Dedifferentiated amniotic fluid mesenchymal stem cell (primary cell): ENCODE measurements around the gene CEACAM1.
A peak's percentile ranks its signal among the peaks of the same experiment; 100 is the strongest.
"Not testable (repeated sequence)": the region's sequence is repeated elsewhere in the genome, so short reads cannot be mapped to it uniquely, and the experiment has no call there.

Experiments
- DNase-seq: peaks from one replicate; pipeline ENCODE4 v3.0.0-alpha.2; 2016; ENCODE audit errors: extremely low spot score

CEACAM1 gene

DNA sequence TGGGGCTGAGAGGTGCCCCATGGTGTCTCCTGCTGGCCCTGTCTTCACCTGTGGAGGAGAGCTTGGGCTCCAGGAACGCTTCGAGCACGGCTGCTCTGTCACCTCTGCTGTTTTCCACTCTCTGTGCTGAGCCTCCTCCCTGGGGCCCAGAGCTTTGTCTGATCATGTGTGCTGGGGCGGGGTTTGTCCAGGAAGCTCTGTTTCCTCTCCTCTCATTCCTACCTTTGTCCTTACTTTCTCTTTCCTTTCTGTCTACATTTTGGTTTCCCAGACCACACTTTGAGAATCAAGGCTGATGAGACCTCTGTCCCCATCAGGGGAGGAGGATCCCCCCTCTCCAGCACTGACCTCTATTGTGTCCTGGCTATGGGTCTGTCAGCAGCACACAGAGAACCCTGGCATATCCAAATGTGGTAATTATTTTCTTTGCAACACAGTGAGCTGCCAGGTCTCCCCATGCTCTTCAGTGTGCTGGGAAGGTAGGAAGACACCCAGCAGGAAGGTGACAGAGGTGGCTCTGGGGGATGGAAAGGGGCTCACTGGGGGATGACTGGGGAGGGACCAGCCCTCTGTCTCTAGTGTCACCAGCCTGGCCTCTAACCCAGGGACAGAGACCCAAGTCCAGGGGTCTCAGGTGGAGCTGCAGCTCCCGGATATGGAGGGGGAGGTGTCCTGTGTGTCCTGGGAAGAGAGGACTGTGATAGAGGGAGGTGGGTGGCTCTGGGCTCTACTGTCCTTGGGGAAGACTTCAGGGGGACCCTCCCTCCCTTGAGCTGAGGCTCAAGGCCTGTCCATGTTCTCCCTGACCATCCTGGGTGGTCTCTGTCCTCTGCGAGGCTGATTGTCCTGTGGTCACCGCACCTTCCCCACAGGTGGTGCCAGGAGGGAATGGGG is at the start of gene CEACAM1:
Gene CEACAM1, minus strand, starts transcription at position 128 of the 894 bp plus-strand sequence. Its CDS starts 107 bp downstream, at position 21.
- DNase-seq: no peak

DNA sequence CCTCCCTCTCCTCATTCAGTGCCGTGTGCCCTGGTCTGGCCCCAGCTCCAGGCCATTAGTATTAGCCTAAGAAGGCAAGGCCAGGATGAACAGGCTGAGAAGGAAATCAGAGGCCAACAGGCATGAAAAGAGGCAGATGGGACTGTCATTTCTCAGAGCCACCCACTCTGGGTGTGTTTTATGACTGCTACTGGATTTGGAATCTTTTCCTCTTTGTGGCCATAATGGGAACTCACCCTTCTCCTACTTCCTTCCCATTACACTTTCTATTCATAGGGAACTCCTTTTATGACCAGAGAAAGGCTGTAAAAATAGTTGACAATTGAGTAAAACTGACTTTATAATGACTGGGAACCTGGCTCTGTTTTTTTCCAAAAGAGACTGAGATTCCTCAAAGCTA is 48.7 kb upstream of the CEACAM1 start:
- no peak for DNase-seq

DNA sequence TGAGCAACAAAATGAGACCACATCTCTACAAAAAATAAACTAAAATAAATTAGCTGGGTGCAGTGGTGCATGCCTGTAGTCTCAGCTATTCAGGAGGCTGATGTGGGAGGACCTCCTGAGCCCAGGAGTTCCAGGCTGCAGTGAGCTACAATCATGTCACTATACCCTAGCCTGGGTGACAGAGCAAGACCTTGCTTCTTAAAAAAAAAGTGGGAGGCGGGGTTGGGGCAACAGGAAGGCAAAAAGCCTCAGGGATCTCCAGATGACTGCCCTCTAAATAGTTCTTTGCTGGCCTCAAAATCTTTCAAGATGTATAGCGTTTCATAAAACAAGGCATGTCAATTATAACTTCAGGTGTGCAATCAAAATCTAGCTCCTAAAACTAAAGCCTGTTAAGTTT is 48.0 kb upstream of the CEACAM1 start:
- DNase-seq: no peak

DNA sequence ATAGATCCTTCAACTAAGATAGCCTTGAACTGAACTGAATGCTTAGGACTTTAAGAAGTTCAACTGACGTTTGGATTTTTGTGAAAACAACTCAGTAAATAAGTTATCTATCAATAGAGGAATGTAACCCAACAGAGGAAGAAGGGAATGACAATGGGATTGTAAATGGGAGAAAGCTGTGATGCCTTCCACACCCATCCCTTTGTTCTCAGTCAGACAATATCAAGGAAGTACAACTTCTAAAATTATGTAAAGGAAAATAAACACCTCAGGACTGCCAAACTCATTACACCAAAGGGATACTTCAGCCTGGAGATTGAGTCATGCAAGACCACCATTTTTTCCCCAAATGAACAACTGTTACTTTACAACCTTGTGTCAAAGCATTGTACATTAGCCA is 45.4 kb upstream of the CEACAM1 start:
- no peak for DNase-seq

DNA sequence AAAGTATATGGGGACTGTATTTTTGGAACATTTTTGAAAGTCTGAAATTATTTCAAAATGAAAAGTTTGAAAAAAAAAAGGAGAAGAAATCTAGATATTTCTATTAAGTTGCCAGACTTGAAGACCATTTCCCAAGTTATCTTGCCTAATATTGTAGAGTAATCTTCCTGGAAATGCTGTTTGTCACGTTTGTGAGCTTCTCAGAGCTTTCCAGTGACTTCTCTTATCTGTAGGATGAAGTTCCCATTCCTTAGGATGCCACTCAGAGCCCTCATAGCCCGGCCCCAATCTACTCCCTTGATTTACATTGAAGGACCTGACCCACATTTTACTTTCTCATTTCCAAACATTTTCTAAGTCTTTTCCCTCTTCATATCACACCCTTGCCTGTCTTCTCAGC is 42.8 kb upstream of the CEACAM1 start:
- DNase-seq: no peak

DNA sequence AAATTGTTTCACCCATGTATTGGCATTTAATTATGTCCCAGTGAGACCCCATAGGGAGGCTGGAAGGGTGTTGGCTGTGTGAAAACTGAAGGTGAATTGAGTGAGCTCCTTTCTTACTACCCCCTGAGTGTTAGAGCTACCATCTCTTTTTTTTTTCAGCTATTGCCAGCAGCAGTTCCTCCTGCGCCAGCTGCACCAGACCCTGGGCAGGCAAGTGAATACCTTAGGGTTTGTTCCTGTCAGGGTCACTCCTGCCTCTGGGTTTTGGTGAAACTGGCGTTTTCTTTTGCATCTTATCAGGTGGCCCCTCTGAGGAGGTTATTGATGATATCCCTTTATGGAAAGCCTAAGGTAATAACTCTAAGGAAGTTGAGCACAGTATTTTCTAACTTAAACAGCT is 40.9 kb upstream of the CEACAM1 start:
- DNase-seq: no peak

DNA sequence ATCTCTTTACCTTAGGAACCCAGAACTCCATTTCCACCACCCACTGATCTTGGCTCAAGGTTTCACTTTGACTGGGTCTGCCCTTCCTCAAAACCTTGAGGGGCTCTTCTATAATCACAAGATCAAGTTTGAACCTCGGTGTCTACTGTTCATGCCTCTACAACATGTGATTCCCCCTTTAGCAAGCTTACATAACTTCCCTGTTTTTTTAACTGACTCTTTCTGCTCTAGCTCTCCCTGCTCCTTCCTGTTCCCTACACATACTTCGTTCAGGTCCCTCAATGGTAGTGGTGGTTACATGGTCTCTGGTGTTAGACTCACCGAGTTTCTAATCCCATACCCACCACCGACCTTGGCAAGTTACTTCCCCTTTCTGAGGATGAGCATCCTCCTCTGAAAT is 39.7 kb upstream of the CEACAM1 start:
- DNase-seq: no peak

DNA sequence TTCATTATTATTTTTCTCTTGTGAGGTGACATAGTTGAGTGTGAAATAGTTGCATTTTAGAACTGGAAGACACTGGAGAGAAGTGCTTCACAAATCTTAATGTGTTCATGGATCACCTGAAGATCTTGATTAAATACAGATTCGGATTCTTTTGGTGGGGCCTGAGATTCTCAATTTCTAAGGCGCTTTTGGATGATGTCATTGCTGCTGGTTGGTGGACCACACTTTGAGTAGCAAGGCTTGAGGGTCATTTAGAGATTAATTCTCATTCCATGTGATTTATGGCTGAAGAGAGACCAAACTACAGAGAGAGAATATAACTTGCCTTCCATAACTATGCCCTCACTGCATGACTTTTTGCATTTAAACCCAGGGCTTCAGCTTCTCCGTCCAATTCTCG is 39.3 kb upstream of the CEACAM1 start:
- no peak for DNase-seq

DNA sequence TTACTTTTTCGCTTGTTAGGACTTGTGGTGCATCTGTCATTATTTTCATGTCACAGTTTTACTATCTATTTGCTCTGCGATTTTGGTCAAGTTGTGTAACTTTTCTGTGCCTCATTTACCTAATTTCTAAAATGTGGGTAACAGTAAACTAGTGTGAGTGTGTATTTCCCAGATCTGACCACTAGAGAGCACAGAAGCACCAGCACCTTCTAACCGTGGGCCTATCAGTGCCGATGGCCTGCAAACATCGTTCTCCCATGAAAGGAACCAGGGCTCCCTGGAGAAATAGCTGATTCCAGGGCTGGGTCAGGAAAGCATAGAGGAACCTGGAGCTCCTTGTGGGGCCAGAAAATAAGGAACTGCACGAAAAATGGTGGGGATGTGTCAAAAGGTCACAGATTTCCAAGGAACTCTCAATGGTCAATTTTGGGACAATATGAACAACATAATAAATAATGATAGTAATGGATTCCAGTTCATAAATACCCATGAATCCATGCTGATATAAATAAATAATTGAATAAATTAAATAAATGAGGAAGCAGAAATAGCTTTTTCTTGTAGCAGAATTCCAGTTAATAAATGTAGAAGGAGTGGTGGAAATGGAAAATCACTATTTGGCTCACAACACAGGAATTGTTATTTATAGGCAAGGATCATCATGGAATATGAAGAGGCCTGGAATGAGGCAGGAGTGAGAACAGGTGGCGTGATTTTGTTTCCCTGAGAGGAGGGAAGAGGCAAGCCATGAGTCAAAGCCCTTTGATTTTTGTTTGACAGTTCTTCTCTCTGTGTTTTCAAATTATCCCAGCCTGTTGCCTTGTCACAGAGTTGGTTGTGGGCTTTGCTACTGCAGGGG is 35.3 kb upstream of the CEACAM1 start:
- DNase-seq: peak; percentile 42

DNA sequence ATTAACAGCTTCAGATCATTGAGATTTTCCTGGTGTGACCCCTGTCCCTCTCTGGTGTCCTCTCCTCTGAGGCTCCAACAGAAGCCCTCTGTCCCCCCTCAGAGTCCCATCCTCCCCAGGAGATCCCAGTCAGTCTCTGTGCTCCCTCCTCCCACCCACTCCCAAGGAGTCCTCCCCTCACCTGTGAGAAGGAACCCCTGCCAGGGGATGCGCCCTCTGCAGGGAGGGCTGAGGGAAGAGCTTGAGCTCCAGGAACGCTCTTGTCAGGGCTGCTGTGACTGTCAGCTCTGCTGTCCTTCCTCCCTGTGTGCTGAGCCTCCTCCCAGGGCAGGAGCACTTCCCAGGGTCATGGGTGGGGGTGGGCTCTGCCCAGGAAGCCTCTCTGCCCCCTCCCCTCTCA is 33.2 kb upstream of the CEACAM1 start:
- DNase-seq: no peak

DNA sequence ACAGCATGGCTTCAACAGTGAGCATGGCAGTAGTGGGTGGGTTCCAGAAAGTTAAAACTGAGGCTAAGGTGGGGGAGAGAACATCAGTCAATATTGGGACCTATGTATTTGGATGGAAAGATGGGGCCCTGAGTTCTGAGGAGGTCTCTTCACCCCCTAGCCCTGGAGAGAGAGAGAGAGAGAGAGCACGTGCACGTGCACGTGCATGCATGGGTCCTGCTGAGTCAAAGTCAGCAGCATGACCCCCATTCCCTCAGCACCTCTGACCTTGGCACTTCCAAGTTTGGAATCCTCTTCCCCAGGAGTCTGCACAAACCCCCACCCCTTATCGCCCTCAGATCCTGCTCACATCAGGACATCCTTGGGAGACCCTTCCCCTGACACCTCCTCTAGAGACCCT is 32.5 kb upstream of the CEACAM1 start:
- no peak for DNase-seq

DNA sequence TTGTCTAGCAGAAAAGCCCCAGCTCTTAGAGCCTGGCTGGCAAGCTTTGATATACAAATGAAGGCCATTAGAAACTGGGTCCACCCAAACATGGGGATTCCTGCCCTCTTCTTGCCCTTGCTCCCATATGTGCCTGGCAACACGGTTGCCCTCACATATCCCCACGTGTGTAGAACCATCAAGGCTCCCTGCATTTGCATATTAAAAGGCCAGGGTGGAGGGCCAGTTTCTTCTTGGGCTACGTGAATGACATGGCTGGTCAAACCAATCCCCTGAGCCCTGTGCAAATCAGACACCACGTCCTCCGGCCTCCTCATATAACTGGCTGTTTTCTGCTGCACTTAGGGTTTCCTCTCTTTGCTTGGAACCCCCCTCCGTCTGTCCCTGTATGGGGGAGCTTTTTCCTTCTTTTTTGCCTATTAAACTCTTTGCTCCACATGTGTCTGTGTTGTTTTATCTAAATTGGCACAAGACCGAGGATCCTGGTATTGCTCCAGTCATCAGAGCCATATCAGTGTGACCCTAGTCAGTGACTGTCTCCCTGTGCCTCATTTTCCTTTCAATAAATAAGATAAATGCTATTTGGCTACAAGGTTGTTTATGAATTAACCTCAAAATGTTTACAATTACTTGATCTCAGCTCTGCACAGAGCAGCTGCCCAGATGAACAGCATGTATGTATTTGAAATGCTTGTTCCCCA is 30.3 kb upstream of the CEACAM1 start:
- no peak for DNase-seq

DNA sequence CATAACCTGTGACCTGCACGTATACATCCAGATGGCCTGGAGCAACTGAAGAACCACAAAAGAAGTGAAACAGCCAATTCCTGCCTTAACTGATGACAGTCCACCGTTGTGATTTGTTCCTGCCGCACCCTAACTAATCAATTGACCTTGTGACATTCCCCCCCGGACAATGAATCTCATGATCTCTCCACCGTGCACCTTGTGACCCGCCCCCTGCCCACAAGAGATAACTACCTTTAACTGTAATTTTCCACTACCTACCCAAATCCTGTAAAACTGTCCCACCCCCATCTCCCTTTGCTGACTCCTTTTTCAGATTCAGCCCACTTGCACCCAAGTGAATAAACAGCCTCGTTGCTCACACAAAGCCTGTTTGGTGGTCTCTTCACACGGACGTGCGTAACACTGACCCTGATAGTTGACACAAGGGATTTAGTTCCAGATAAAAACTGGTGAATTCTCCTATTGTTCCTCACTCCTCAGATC is 29.1 kb upstream of the CEACAM1 start:
- DNase-seq: not testable (repeated sequence)

DNA sequence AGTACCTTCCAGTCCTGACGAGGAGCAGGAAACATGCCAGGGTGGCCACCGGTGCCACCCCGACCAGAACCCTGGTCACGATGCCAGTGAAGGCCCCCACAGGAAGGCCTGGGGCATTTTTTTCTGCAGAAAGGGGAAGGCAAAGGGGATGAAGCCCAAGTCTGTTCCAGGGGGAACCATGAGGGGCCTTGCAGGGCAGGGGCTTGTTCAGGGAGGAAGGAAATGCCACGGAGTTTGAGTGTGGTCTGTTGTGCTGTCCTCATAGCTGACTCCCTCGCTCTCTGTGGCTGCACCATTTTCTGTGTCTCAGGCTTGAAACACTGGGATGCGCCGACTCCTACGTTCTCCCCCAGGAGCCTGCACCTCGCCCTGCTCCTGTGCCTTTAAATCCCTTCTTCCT is 27.5 kb upstream of the CEACAM1 start:
- no peak for DNase-seq

DNA sequence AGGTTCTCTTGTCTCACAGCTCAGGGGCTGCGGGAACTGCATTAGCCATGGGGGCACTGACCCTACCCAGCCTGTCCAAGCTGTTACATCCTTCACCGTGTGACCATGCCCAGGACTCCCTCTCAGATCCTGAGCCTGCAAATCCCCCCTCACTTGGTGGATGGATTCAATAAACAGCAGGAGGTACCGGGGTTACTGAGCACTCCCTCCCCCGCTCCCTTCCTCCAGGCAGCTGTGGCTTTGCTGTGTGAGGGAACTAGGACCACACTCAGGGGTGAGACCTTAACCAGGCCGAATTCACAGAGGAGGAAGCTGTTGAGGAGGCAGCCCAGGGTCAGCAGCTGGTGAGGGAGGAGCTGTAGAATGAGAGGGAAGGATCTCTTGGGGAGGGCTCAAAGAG is 27.0 kb upstream of the CEACAM1 start:
- no peak for DNase-seq

DNA sequence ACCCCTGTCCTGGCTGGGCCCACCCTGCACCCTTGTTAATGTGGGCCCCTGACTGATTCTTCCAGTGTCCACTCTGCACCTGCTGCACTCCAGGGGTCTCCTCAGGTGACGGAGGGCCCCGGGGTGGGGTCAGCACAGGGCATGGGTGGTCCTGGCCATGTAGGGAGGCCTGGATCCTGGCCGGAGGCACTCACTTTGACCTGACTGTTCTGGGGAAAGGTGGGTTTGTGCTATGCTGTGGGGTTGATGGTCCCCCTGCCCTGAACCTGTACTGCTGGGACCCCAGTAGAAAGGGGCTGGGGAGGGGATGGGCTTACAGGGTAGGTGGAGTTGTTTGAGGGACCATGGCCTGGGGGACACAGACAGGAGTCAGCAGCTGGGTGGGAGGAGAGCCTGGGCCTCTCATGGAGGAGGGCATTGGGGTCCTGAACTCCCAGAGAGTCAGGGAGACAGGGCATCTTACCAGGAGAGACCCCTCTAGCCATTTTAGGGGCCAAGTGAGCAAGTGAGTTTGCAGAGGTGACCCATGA is 25.8 kb upstream of the CEACAM1 start:
- DNase-seq: no peak

DNA sequence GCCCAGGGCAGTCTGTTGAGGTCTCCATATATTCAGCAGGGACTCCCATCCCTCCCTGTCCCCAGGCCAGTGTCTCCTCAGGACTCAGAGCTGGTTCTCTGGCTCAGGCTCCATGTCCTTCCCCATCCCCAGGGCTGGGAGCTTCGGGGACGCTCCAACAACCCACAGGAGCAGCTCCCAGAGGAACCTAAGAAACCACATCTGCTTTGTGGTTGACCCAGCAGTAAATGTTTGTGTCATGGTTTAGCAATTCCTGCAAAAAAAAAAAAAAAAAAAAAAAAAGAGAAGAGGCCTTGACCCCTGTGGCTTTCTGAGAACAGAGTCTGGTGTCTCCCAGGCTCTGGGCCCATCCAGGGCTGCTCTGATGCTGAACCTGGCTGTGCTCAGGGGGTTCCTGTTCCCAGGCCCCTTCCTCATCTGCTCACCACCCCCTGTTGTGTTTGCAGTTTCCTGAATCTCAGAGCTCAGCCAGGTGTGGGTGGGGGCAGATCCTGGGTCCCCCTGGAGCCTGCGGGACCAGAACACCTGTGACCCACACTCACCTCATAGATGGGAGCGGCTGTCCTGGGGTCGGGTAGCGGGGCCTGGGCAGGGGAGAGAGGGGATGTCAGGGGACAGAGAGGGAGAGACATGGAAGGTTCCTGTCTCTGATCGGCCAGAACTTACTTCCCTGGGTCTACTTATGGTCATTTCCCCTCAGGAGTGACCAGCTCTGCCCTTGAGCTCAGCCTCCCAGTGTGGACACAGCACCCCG is 25.2 kb upstream of the CEACAM1 start:
- DNase-seq: peak; percentile 16

DNA sequence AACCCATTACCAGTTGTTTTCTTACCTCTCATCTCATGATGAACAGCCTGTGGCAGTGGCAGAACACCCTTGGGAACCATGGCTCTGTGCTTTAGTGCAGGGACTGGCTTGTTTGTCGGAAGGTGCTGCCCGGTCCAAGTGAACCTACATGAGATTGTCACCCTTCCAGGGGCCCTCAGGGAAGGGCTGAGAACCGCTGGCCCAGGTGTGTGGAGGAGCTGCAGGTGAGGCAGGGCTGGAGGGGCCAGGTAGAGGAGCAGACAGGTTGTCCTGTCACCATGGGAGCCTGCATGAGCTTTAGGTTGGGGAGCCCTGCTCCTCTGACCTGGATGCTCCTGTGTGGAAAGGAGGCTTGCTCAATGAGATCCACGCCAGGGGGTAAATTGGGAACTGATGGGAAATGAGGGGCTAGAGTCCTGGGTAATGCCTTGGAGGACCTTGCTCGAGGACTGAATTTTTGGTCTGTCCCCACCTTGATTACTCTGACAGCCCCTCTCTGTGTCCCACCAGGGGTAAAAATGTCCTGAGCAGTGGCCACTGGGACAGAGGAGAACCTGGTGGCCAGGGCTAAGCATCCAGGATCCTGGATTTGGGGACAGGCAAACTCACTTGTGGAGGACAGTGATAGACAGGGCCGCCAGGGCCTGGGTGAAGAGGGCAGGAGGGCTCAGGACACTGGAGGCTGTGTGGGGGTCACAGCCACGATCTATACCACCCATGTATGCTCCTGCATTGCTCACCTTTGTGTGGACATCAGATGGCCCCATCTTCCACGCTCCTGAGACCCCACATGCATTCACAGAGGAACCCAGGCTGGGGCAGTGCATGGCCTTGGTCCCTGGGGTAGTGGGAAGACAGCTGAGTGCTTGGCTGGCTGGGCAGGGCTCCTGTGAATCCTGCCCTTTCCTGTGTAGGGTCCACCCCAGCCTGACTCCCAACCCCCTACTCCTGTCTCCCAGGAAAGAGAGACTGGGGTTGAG is 24.1 kb upstream of the CEACAM1 start:
- DNase-seq: no peak

DNA sequence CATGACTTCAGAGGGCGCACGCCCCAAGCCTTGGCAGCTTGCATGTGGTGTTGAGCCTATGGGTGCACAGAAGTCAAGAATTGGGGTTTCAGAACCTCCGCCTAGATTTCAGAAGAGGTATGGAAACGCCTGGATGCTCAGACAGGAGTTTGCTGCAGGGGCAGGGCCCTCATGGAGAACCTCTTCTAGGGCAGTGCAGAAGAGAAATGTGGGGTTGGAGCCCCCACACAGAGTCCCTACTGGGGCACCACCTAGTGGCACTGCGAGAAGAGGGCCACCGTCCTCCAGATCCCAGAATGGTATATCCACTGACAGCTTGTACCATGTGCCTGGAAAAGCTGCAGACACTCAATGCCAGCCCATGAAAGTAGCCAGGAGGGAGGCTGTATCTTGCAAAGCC is 22.2 kb upstream of the CEACAM1 start:
- DNase-seq: not testable (repeated sequence)

DNA sequence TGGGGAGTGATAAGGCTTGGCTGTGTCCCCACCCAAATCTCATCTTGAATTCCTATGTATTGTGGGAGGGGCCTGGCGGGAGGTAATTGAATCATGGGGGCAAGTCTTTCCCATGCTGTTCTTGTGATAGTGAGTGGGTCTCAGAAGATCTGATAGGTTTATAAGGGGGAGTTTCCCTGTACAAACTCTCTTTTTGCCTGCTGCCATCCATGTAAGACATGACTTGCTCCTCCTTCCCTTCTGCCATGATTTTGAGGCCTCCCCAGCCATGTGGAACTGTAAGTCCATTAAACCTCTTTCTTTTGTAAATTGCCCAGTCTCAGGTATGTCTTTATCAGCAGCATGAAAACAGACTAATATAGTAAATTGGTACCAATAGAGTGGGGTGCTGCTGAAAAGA is 20.8 kb upstream of the CEACAM1 start:
- not testable (repeated sequence) for DNase-seq
